ENCODE data around the gene UACA. TPM values are rescaled to one million over a fixed set of nuclear protein-coding genes. Genes with fewer than 3 reads are reported as not detected.

UACA gene
- total RNA-seq, 1 experiment from 2014 or later, result 59.9 TPM

- no peaks in the 10 kb centered on the region for H3K9me3 ChIP-seq (ENCODE audit: insufficient read depth, low read depth)
- no peaks in the 10 kb centered on the region for H4K20me1 ChIP-seq (ENCODE audit: insufficient read depth)
- no TSS peak for BruUV-seq (replicated peaks)
- no peaks in the 10 kb centered on the region for H3K79me2 ChIP-seq (ENCODE audit: low read depth)
- no peak overlapping the region for H3K4me2 ChIP-seq
- H3K36me3 ChIP-seq (ENCODE audit: low read depth), result no peaks in the 10 kb centered on the region
- H2AFZ ChIP-seq, result no peak overlapping the region
- TF ChIP-seq CTCF (conservative IDR thresholded peaks at IDR 0.05) (no peak), EZH2 (IDR thresholded peaks at IDR 0.05; ENCODE audit: low read depth) (no peak)
- no peak overlapping the region for H3K27ac ChIP-seq
- intact Hi-C loops (cut with micrococcal nuclease; ENCODE audit: unreplicated experiment), result no loop called here
- no peak for DNase-seq
- ChIA-PET CTCF (no interaction called here), POLR2A (ENCODE audit: unreplicated experiment) (no interaction called here)
- no peak overlapping the region for H3K4me3 ChIP-seq
- H3K27me3 ChIP-seq (ENCODE audit: insufficient read depth, low read depth), result no peaks in the 10 kb centered on the region
- peaks cover 28% of the 10 kb centered on the region for H3F3A ChIP-seq (ENCODE audit: insufficient read depth, low read depth)
- peaks cover 63% of the 10 kb centered on the region for H3K4me1 ChIP-seq (replicated peaks; ENCODE audit: insufficient read depth)
- no peaks in the 10 kb centered on the region for H3K9me2 ChIP-seq (ENCODE audit: insufficient read depth)
These were observed 27.9 kb upstream of the UACA start for GRCh38 chr15:70791259-70791658.

- H3K9me2 ChIP-seq (ENCODE audit: insufficient read depth), result no peaks in the 10 kb centered on the region
- no peaks in the 10 kb centered on the region for H4K20me1 ChIP-seq (ENCODE audit: insufficient read depth)
- TF ChIP-seq EZH2 (IDR thresholded peaks at IDR 0.05; ENCODE audit: low read depth), result no peak
- no peak for TF ChIP-seq CTCF (conservative IDR thresholded peaks at IDR 0.05)
- peaks cover 14% of the 10 kb centered on the region for H3F3A ChIP-seq (ENCODE audit: insufficient read depth, low read depth)
- no peak overlapping the region for H2AFZ ChIP-seq
- no peaks in the 10 kb centered on the region for H3K27me3 ChIP-seq (ENCODE audit: insufficient read depth, low read depth)
- H3K4me3 ChIP-seq, result no peak overlapping the region
- no peak overlapping the region for H3K4me2 ChIP-seq
- BruUV-seq (replicated peaks), result no TSS peak
- H3K9me3 ChIP-seq (ENCODE audit: insufficient read depth, low read depth), result no peaks in the 10 kb centered on the region
- no peak for DNase-seq
- H3K79me2 ChIP-seq (ENCODE audit: low read depth), result no peaks in the 10 kb centered on the region
- intact Hi-C loops (cut with micrococcal nuclease; ENCODE audit: unreplicated experiment), result no loop called here
- H3K36me3 ChIP-seq (ENCODE audit: low read depth), result no peaks in the 10 kb centered on the region
- no peak overlapping the region for H3K27ac ChIP-seq
- ChIA-PET POLR2A (ENCODE audit: unreplicated experiment) (no interaction called here), CTCF (no interaction called here)
- H3K4me1 ChIP-seq (replicated peaks; ENCODE audit: insufficient read depth), result peaks cover 44% of the 10 kb centered on the region
These were observed 25.9 kb upstream of the UACA start for GRCh38 chr15:70789213-70789612.

GRCh38 chr15:70788114-70789049, 25.0 kb upstream of the UACA start:
- Histone ChIP-seq H3K4me1 (replicated peaks; ENCODE audit: insufficient read depth) (peaks cover 44% of the 10 kb centered on the region), H3K9me2 (ENCODE audit: insufficient read depth) (no peaks in the 10 kb centered on the region), H4K20me1 (ENCODE audit: insufficient read depth) (no peaks in the 10 kb centered on the region), H3F3A (ENCODE audit: insufficient read depth, low read depth) (peaks cover 20% of the 10 kb centered on the region), H3K27ac (peak overlapping the region; percentile 11; the same call in 1 of the 2 replicates), H2AFZ (no peak overlapping the region), H3K4me2 (peak overlapping the region; percentile 34; the same call in 1 of the 2 replicates), H3K4me3 (no peak overlapping the region), H3K79me2 (ENCODE audit: low read depth) (no peaks in the 10 kb centered on the region), H3K27me3 (ENCODE audit: insufficient read depth, low read depth) (no peaks in the 10 kb centered on the region), H3K36me3 (ENCODE audit: low read depth) (no peaks in the 10 kb centered on the region), H3K9me3 (ENCODE audit: insufficient read depth, low read depth) (no peaks in the 10 kb centered on the region)
- BruUV-seq (replicated peaks), result no TSS peak
- DNase-seq, result peak in 1 of 2 experiments; percentile 76
- CTCF ChIA-PET, result no interaction called here
- POLR2A ChIA-PET (ENCODE audit: unreplicated experiment), result no interaction called here
- no peak for TF ChIP-seq EZH2 (IDR thresholded peaks at IDR 0.05; ENCODE audit: low read depth)
- no peak for TF ChIP-seq CTCF (conservative IDR thresholded peaks at IDR 0.05)
- intact Hi-C loops (cut with micrococcal nuclease; ENCODE audit: unreplicated experiment), result no loop called here

Measured in PC-9 (cell line).